CD4-positive, alpha-beta T cell (primary cell): ENCODE measurements around the gene PKNOX2. TPM values are rescaled to one million over a fixed set of nuclear protein-coding genes. Genes with fewer than 3 reads are reported as not detected.

Source experiments
- ATAC-seq: fragments of 200-7000 bp; cut with Tn5 transposase; one replicate; pipeline ENCODE4 v1.10.0; 2022; ENCODE audit warnings: mild to moderate bottlenecking; ENCODE audit not compliant: poor library complexity
- CTCF ChIA-PET: fragments of 350-600 bp; sonication (Branson Sonifier 250); formaldehyde crosslinking; loops from one replicate; lab custom pipeline; 2021; ENCODE audit warnings: antibody characterized with exemption, inconsistent platforms; lab: Charles Lee
- POLR2A ChIA-PET: fragments of 350-600 bp; sonication (Branson Sonifier 250); formaldehyde crosslinking; loops from one replicate; lab custom pipeline; 2021; ENCODE audit warnings: antibody characterized with exemption, inconsistent platforms; lab: Charles Lee
- DNase-seq, 14 experiments: peaks; one replicate each; pipeline ENCODE4 v3.0.0-alpha.2; 2013 to 2020; ENCODE audit warnings: mixed read lengths in 2 of 14
- H3K27ac ChIP-seq, 2 donors: one replicate each; pipeline versions ENCODE4 v1.5.1 to v1.7.0; 2013; ENCODE audit warnings: low read length in 2 of 2, low read depth in 1 of 2, mild to moderate bottlenecking in 1 of 2
- H3K27me3 ChIP-seq, 2 experiments: 1 replicate in 1 of 2; 2 replicates in 1 of 2; pipeline versions ENCODE4 v1.6.1 to v1.7.0; 2013; ENCODE audit warnings: low read length in 2 of 2, control low read depth in 1 of 2, mild to moderate bottlenecking in 1 of 2, moderate library complexity in 1 of 2; ENCODE audit not compliant: insufficient read depth in 2 of 2, control insufficient read depth in 1 of 2
- H3K36me3 ChIP-seq: one replicate; pipeline ENCODE4 v1.6.1; 2013; ENCODE audit warnings: low read length, control low read depth; ENCODE audit not compliant: insufficient read depth
- H3K4me1 ChIP-seq: one replicate; pipeline ENCODE4 v1.6.1; 2013; ENCODE audit warnings: low read length, control low read depth; ENCODE audit not compliant: insufficient read depth
- H3K4me3 ChIP-seq: one replicate; pipeline ENCODE4 v1.5.1; 2013; ENCODE audit warnings: mild to moderate bottlenecking, low read length, moderate library complexity
- H3K9me3 ChIP-seq, 2 experiments: 1 replicate in 1 of 2; 2 replicates in 1 of 2; pipeline versions ENCODE4 v1.6.1 to v1.7.0; 2013; ENCODE audit warnings: low read length in 2 of 2, mild to moderate bottlenecking in 2 of 2, control low read depth in 1 of 2, moderate library complexity in 1 of 2; ENCODE audit not compliant: control insufficient read depth in 1 of 2, insufficient read depth in 1 of 2
- H3K27ac Mint-ChIP-seq: one replicate; pipeline ENCODE4 v1.8.0; 2020; ENCODE audit warnings: mixed read lengths
- H3K27me3 Mint-ChIP-seq: one replicate; pipeline ENCODE4 v1.8.0; 2021; ENCODE audit warnings: mixed read lengths
- H3K36me3 Mint-ChIP-seq: one replicate; pipeline ENCODE4 v1.8.0; 2021; ENCODE audit warnings: low read depth, mixed read lengths
- H3K4me1 Mint-ChIP-seq: one replicate; pipeline ENCODE4 v1.8.0; 2021; ENCODE audit warnings: low read depth, mixed read lengths
- H3K4me3 Mint-ChIP-seq: one replicate; pipeline ENCODE4 v1.8.0; 2020; ENCODE audit warnings: mild to moderate bottlenecking, mixed read lengths
- H3K9me3 Mint-ChIP-seq: one replicate; pipeline ENCODE4 v1.8.0; 2020; ENCODE audit warnings: mixed read lengths
- intact Hi-C, 2 experiments: fragments of 100-400 bp; cut with DNase I in 1 of 2; cut with micrococcal nuclease in 1 of 2; formaldehyde crosslinking; loops; one replicate each; pipeline versions ENCODE4 v1.15.1 to v1.9.0; 2023 to 2025; cut with DNase I, micrococcal nuclease
- total RNA-seq, 174 experiments: library from RNA in 2 of 174; stranded (reverse) in 2 of 174; gene quantifications; one replicate each; pipeline ENCODE4 v1.2.3 and lab custom pipeline; 2021 to 2026
- TF ChIP-seq, protein P1 (sequence below): fragments of 200-600 bp; IDR thresholded peaks from one replicate; pipeline ENCODE4 v1.8.0; 2022; ENCODE audit warnings: antibody characterized with exemption, mild to moderate bottlenecking

The PKNOX2 gene
- total RNA-seq, 2 experiments from 2014 or later: not detected

- ChIA-PET CTCF (no interaction called here), POLR2A (no interaction called here)
- H3K36me3 ChIP-seq: no peaks in the 10 kb centered on the region
- no peaks in the 10 kb centered on the region for H3K4me1 ChIP-seq
- TF ChIP-seq, protein P1, sequence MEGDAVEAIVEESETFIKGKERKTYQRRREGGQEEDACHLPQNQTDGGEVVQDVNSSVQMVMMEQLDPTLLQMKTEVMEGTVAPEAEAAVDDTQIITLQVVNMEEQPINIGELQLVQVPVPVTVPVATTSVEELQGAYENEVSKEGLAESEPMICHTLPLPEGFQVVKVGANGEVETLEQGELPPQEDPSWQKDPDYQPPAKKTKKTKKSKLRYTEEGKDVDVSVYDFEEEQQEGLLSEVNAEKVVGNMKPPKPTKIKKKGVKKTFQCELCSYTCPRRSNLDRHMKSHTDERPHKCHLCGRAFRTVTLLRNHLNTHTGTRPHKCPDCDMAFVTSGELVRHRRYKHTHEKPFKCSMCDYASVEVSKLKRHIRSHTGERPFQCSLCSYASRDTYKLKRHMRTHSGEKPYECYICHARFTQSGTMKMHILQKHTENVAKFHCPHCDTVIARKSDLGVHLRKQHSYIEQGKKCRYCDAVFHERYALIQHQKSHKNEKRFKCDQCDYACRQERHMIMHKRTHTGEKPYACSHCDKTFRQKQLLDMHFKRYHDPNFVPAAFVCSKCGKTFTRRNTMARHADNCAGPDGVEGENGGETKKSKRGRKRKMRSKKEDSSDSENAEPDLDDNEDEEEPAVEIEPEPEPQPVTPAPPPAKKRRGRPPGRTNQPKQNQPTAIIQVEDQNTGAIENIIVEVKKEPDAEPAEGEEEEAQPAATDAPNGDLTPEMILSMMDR: no peak
- intact Hi-C loops: no loop called here
- H3K4me1 Mint-ChIP-seq: no peaks in the 10 kb centered on the region
- H3K9me3 Mint-ChIP-seq: no peaks in the 10 kb centered on the region
- no peak overlapping the region for H3K4me3 Mint-ChIP-seq
- no peaks in the 10 kb centered on the region for H3K36me3 Mint-ChIP-seq
- no peaks in the 10 kb centered on the region for H3K27me3 ChIP-seq
- H3K27ac ChIP-seq: no peak overlapping the region
- H3K27ac Mint-ChIP-seq: no peak overlapping the region
- H3K27me3 Mint-ChIP-seq: peaks cover 16% of the 10 kb centered on the region
- H3K9me3 ChIP-seq: no peaks in the 10 kb centered on the region
- DNase-seq (no peak), ATAC-seq (no peak)
- H3K4me3 ChIP-seq: no peak overlapping the region
These were observed 60.0 kb downstream of the PKNOX2 start for GRCh38 chr11:125224391-125225021.

- DNase-seq (no peak), ATAC-seq (no peak)
- Mint-ChIP-seq H3K27ac (no peak overlapping the region), H3K27me3 (peaks cover 15% of the 10 kb centered on the region), H3K4me1 (no peaks in the 10 kb centered on the region), H3K4me3 (no peak overlapping the region), H3K36me3 (no peaks in the 10 kb centered on the region), H3K9me3 (no peaks in the 10 kb centered on the region)
- H3K36me3 ChIP-seq: no peaks in the 10 kb centered on the region
- no peak overlapping the region for H3K4me3 ChIP-seq
- no peaks in the 10 kb centered on the region for H3K4me1 ChIP-seq
- TF ChIP-seq, protein P1: no peak
- H3K9me3 ChIP-seq: no peaks in the 10 kb centered on the region
- POLR2A ChIA-PET: no interaction called here
- H3K27ac ChIP-seq: no peak overlapping the region
- CTCF ChIA-PET: no interaction called here
- intact Hi-C loops: no loop called here
- no peaks in the 10 kb centered on the region for H3K27me3 ChIP-seq
These were observed 60.9 kb downstream of the PKNOX2 start for GRCh38 chr11:125225401-125225800.

DNA sequence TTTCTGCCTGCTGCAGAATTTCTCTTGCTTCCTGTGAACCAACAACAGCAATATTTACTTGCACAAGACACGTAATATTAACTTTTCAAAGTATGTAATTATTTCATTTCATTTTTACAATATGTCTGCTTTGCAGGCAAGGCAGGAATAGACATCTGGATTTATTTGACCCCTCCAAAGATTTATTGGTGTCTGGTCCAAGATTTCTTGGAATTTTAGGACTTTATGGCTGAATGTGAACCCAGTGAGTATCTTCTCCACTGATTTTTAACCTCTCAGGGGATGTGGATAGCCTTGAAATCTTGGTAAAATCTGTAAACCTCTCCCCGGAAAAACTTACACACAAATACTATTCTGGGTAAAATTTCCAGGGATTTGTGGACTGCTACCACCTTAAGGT is 61.5 kb downstream of the PKNOX2 start:
- Histone ChIP-seq H3K9me3 (no peaks in the 10 kb centered on the region), H3K4me3 (no peak overlapping the region), H3K27me3 (no peaks in the 10 kb centered on the region), H3K4me1 (no peaks in the 10 kb centered on the region), H3K27ac (no peak overlapping the region), H3K36me3 (no peaks in the 10 kb centered on the region)
- Mint-ChIP-seq H3K9me3 (no peaks in the 10 kb centered on the region), H3K4me1 (no peaks in the 10 kb centered on the region), H3K4me3 (no peak overlapping the region), H3K27ac (no peak overlapping the region), H3K27me3 (peaks cover 10% of the 10 kb centered on the region), H3K36me3 (no peaks in the 10 kb centered on the region)
- POLR2A ChIA-PET: no interaction called here
- CTCF ChIA-PET: no interaction called here
- ATAC-seq (no peak), DNase-seq (no peak)
- TF ChIP-seq, protein P1: no peak
- intact Hi-C loops: no loop called here
